ENCODE measurements around the gene HINT3.
"Not testable (repeated sequence)": the region's sequence is repeated elsewhere in the genome, so short reads cannot be mapped to it uniquely, and the experiment has no call there.

HINT3 gene

GRCh38 chr6:125956506-125957390 is at the start of gene HINT3:
TSS of gene HINT3 (plus strand) at chr6:125956770. CDS start at chr6:125956978, 208 bp downstream.
- DNase-seq = peak; percentile 96

DNA sequence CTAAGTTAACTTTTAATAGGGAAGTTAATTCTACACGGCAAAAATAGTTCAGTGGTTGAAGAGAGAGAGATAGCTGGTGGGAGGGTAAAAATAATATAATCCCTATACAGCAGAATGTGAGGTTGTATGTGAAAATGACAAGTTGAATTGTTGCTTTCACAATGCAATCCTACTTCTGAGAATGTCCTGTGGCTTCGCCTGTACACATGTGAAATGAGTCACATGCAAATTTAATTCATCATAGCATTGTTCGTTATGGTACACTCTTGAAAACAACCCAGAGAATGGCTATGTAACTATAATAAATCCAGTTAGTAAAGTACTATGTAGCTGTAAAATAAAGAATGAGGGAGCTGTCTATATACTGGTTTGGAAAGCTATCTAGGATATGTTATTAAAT is 46.0 kb upstream of the HINT3 start:
- no peak for DNase-seq

DNA sequence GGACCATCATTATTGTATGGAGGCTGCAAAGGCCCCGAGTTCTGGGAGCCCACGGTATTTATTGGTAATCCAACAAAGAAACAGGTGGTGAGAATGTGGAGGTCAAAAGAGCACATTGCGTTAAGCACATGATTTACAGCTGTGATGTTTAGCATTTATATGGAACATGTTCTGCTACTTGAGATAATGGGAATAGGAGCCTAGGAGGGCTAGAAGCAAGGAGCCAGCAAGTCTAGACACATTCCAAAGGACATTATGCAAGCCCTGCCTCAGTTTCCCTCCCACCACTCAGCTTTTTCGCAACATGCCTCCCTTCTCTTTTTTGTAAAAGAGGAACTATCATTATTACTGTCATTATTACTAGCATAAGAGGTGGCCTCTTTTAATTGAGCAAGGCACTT is 45.5 kb upstream of the HINT3 start:
- DNase-seq = not testable (repeated sequence)

- not testable (repeated sequence) for DNase-seq
Observed at GRCh38 chr6:125912430-125912829, 44.1 kb upstream of the HINT3 start.

DNA sequence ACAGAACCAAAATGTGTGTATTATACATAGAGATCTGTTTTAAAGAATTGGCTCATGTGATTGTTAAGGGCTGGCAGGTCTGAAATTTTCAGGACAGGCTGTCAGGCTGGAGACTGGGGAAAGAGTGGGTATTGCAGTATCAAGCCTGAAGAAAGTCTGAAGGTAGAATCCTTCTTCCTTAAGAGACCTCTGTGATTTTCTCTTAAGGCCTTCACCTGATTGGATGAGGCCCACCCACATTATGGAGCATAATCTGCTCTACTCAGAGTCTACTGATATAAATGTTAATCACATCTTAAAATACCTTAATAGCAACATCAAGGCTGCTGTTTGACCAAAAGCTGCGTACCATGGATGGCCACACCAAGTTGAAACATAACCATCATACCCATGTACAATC is 43.4 kb upstream of the HINT3 start:
- DNase-seq = no peak

DNA sequence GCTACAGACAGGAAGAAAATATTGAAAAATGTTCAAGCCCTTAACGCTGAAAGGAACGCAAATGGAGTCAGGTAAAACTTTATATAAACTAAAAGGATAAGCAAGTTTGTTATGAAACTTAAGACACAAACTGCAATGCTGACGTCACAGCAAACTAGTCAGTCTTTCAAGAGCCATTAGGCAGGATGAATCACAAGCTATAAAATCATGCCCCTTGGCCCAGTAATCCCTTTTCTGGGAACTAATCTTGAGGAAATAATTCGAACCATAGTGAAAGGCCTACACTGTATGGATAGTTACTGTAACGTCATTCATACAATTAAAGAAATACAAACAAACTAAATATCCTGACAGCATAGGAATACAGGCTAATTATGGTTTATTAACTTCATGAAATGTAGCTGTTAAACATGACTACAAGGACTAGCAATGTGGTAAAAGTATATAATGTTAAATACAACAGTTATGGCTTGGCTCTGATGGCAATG is 42.7 kb upstream of the HINT3 start:
- no peak for DNase-seq

DNA sequence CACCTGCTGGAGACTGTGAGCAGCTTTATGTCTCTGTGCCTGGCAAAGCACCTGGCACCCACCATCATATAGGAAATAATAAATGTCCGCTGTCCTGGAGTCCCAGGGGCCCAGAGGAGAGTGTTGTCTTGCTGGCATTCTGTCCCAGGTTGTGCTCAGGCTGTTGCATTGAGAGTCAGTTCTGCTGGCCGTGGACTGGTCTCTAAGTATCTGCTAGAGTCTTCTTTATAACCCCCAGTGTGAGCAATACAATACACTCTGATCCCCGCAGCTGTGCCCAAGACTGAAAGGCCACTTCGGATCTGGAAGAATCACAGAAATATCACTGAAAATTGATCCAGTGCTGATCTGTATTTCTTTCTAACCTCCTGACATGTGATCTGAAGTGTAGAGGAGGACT is 38.3 kb upstream of the HINT3 start:
- peak; percentile 22 for DNase-seq

DNA sequence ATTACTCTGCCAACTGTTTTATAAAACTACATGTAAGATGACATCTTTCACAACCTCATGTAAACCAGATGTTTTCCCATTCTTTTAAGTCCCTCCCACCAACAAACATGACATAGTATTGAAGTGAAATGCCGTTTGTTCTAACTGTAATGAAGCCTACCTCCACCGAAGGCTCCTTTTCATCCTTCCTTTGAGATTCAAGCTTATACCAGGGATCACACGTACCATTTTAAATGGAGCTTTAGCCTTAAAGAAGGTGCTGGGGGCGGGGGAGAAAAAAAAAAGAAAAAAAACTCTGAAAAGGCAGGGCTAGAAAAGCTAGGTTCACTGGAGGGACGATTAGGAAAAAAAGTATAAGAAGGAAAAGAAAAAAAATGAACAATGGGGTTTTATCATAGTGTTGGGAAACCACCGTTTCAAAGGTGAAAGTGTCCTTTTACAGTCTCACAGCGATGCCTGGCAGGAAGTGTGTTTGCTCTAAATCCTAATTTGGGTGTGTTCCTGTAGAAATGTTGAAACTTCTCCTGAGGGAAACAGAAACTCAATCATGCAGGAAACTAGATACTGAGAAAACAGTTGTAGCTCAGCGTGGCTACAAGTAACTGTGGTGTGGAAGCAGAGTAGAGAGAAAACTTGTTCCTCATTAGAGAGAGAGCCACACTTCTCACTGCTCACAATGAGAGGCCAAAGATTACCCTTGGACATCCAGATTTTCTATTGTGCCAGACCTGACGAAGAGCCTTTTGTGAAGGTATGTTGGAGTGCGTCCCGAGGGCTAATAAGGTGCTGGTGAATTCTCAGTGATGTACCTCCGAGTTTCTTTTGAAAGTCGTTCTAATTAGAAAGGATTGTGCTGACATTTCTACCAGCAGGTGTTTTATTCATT is 37.6 kb upstream of the HINT3 start:
- DNase-seq = peak; percentile 61

DNA sequence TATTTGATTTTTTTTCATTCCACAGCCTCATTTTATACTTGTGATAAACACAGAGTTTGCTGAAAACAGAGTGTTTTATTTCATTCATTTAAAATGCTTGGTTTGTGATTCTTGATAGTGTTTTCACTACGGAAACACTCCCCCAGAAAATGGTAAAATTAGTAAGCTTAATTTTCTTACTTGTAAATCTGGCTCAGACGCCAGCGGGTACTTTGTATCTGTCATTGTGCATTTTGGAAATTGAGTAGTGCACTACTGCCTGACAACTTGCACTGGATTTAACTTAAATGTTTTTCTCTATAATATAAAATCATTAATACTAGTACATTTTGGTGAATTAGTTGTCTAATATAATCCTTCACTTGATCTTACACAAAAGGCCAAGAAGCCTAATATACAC is 37.0 kb upstream of the HINT3 start:
- no peak for DNase-seq

DNA sequence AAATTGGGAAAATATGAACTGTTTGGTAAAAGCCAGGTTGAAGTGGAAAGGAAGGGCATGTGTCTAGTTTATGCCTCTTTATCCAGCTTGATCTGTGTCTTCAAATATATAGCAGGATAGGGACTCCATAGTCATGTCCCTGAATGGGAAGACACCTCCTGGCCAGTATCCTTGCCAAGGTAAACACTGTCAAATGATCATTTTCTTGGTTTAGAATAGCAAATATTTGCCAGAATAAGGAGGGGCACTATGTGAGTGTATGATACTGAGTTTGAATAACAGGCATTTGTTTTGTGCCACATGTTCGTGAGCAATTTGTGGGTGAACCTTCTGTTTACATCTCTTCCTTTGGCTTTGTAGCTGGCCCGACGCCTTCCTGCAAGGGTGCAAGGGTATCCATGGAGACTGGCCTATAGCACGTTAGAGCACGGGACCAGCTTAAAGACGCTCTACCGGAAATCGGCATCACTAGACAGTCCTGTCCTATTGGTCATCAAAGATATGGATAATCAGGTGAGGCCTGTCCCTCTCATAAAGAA is 34.2 kb upstream of the HINT3 start:
- peak; percentile 60 for DNase-seq

DNA sequence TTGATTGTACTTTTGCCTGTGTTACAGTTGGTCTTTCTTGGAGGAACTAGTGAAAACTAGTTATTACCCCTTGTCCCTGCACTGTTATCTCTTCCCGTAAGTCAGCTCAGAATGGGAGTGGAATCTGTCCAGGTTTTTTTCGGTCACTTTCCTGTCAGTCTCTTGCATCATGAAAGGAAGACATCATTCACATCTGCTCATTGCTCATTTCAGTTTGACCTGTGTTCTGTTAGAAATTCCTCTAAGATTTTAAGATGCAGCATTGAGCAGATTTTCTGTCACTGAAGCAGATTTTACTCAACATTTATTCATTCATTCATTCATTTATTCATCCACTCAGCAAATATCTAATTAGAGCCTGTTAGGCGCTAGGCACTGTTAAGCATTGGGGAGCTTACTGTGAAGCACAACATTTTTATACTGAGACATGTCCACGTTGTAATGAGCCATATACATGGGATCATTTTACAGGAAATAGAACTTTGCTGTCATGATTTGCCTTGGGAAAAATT is 33.1 kb upstream of the HINT3 start:
- no peak for DNase-seq

- no peak for DNase-seq
Observed at GRCh38 chr6:125924169-125924568, 32.4 kb upstream of the HINT3 start.

GRCh38 chr6:125924697-125925358 is 31.7 kb upstream of the HINT3 start:
- no peak for DNase-seq

DNA sequence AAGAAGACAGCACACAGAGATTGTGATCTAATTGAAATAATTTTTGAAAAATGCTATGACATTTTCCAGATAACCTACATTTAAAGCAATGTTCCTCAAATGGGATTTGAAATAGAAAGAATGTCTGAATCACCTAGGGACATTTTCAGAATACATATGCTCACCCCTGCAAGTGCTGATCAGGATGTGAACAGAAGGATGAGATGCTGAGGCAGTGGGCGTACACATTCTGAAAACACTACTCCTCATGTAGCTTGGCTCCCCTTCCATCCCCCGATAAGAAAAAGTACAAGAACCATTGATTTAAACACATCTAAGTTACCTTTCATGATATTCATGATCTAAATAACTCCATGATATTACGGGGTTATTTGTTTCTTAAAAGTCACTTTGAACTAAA is 29.9 kb upstream of the HINT3 start:
- DNase-seq = no peak

- DNase-seq = no peak
Observed at GRCh38 chr6:125927761-125928160, 28.8 kb upstream of the HINT3 start.

- DNase-seq = no peak
Observed at GRCh38 chr6:125930765-125931418, 25.7 kb upstream of the HINT3 start.

DNA sequence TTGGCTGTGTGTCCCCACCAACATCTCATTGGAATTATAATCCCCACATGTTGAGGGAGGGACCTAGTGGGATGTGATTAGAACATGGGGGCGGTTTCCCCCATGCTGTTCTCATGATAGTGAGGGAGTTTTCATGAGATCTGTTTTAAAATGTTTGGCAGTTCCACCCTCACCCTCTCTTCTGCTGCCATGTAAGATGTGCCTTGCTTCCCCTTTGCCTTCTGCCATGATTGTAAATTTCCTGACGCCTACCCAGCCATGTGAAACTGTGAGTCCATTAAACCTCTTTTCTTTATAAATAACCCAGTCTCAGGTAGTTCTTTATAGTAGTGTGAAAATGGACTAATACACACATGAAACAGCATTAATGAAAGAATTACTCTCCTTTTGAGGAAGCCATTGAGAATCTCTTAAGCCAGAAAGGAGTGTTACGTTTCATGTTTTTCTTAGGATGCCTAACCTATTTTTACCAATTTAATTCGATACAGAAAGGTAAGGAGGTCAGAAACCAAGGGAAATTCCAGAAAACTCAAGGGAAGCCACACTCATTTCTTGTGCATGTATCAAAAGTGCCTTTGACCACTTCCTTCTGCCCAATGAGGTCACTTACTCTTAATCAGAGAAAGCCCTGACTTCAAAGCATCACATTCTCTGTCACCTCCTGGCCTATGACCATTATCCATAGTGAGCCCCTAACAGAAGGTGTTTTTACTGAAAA is 24.7 kb upstream of the HINT3 start:
- DNase-seq = no peak

- no peak for DNase-seq
Observed at GRCh38 chr6:125932451-125932795, 24.1 kb upstream of the HINT3 start.

DNA sequence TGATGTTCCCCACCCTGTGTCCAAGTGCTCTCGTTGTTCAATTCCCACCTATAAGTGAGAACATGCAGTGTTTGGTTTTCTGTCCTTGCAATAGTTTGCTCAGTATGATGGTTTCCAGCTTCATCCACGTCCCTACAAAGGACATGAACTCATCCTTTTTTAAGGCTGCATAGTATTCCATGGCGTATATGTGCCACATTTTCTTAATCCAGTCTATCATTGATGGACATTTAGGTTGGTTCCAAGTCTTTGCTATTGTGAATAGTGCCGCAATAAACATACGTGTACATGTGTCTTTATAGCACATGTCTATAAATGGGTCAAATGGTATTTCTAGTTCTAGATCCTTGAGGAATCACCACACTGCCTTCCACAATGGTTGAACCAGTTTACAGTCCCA is 21.1 kb upstream of the HINT3 start:
- DNase-seq = not testable (repeated sequence)

DNA sequence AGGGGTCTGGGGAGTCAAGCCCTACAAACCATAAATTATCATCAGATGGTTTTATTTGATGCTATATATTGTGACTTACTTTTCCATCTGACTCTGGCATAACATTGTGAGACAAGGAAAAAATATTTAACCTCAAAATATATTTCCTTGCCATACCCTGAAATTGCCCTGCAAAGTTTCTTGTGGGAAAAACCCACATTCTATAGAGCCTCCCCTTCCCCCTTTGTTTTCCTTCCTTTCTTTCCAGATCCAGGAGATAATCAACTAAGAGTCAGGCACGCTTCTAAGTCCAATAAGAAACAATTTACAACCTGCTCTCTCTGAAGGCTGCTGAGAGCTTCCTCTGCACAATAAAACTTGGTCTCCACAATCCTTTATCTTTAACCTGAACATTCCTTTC is 17.5 kb upstream of the HINT3 start:
- DNase-seq = no peak

DNA sequence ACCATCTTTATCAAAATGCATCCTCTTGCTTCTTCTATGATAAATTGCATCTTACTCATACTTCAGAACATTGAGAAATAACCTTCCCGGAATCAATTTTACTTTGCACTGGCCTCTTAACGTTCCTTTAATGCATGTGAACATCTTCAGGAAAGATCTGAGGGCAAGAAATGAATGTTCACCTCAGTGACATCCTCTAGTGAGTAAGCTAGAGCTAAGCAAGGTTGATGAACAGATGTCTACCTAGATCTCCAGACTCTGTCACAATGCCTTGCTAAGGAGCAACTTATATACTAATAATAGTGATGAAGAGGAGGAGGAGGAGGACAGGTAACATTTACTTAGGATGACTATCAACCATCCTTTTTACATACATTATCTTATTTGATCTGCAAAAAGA is 16.8 kb upstream of the HINT3 start:
- no peak for DNase-seq

Measured in DMS153 (cell line).